Measurements from ENCODE around the gene LCE5A.

LCE5A gene

GRCh38 chr1:152535774-152536173 is 25.2 kb downstream of the LCE5A start:
- H3K36me3 ChIP-seq (ENCODE audit: insufficient read depth, low read length): no peaks in the 10 kb centered on the region
- H3K4me3 ChIP-seq (ENCODE audit: low read depth in 1 of 2, low read length in 2 of 2): no peak overlapping the region
- no peak for ATAC-seq (ENCODE audit: insufficient read depth, low read depth)
- no peaks in the 10 kb centered on the region for H3K9me3 ChIP-seq (ENCODE audit: insufficient read depth, low read length, severe bottlenecking)
- no peak overlapping the region for H3K4me2 ChIP-seq (ENCODE audit: insufficient read depth, low read length)
- no peak for TF ChIP-seq CTCF (IDR thresholded peaks at IDR 0.05; ENCODE audit: borderline replicate concordance, extremely low read depth, low read length, poor library complexity, severe bottlenecking)
- TF ChIP-seq EZH2 (IDR thresholded peaks at IDR 0.05; ENCODE audit: borderline replicate concordance, low read depth, low read length, severe bottlenecking): no peak
- no peaks in the 10 kb centered on the region for H3K27me3 ChIP-seq (ENCODE audit: insufficient read depth, low read length, poor library complexity)
- no peaks in the 10 kb centered on the region for H4K20me1 ChIP-seq (ENCODE audit: insufficient read depth, low read length)
- H3K4me1 ChIP-seq (ENCODE audit: insufficient read depth, low read length): no peaks in the 10 kb centered on the region
- no peak overlapping the region for H3K27ac ChIP-seq (ENCODE audit: low read length)
- no peaks in the 10 kb centered on the region for H3K79me2 ChIP-seq (ENCODE audit: insufficient read depth, low read length)
- H3K9ac ChIP-seq (ENCODE audit: low read depth, low read length): no peak overlapping the region
- no peak overlapping the region for H2AFZ ChIP-seq (ENCODE audit: low read depth, low read length)
- no peak for DNase-seq

GRCh38 chr1:152537496-152537895 is 26.9 kb downstream of the LCE5A start:
- no peak for DNase-seq
- no peaks in the 10 kb centered on the region for H3K4me1 ChIP-seq (ENCODE audit: insufficient read depth, low read length)
- H3K27me3 ChIP-seq (ENCODE audit: insufficient read depth, low read length, poor library complexity): no peaks in the 10 kb centered on the region
- no peaks in the 10 kb centered on the region for H4K20me1 ChIP-seq (ENCODE audit: insufficient read depth, low read length)
- H3K4me3 ChIP-seq (ENCODE audit: low read depth in 1 of 2, low read length in 2 of 2): no peak overlapping the region
- no peak for ATAC-seq (ENCODE audit: insufficient read depth, low read depth)
- no peak for TF ChIP-seq EZH2 (IDR thresholded peaks at IDR 0.05; ENCODE audit: borderline replicate concordance, low read depth, low read length, severe bottlenecking)
- TF ChIP-seq CTCF (IDR thresholded peaks at IDR 0.05; ENCODE audit: borderline replicate concordance, extremely low read depth, low read length, poor library complexity, severe bottlenecking): no peak
- no peak overlapping the region for H3K4me2 ChIP-seq (ENCODE audit: insufficient read depth, low read length)
- no peaks in the 10 kb centered on the region for H3K79me2 ChIP-seq (ENCODE audit: insufficient read depth, low read length)
- H3K36me3 ChIP-seq (ENCODE audit: insufficient read depth, low read length): no peaks in the 10 kb centered on the region
- no peaks in the 10 kb centered on the region for H3K9me3 ChIP-seq (ENCODE audit: insufficient read depth, low read length, severe bottlenecking)
- no peak overlapping the region for H2AFZ ChIP-seq (ENCODE audit: low read depth, low read length)
- H3K9ac ChIP-seq (ENCODE audit: low read depth, low read length): no peak overlapping the region
- H3K27ac ChIP-seq (ENCODE audit: low read length): no peak overlapping the region

GRCh38 chr1:152539901-152540300 is 29.3 kb downstream of the LCE5A start:
- Histone ChIP-seq H2AFZ (ENCODE audit: low read depth, low read length) (no peak overlapping the region), H3K79me2 (ENCODE audit: insufficient read depth, low read length) (no peaks in the 10 kb centered on the region), H3K4me3 (ENCODE audit: low read depth in 1 of 2, low read length in 2 of 2) (no peak overlapping the region), H4K20me1 (ENCODE audit: insufficient read depth, low read length) (no peaks in the 10 kb centered on the region), H3K9me3 (ENCODE audit: insufficient read depth, low read length, severe bottlenecking) (no peaks in the 10 kb centered on the region), H3K27ac (ENCODE audit: low read length) (no peak overlapping the region), H3K4me2 (ENCODE audit: insufficient read depth, low read length) (no peak overlapping the region), H3K4me1 (ENCODE audit: insufficient read depth, low read length) (no peaks in the 10 kb centered on the region), H3K36me3 (ENCODE audit: insufficient read depth, low read length) (no peaks in the 10 kb centered on the region), H3K27me3 (ENCODE audit: insufficient read depth, low read length, poor library complexity) (no peaks in the 10 kb centered on the region), H3K9ac (ENCODE audit: low read depth, low read length) (no peak overlapping the region)
- DNase-seq (no peak), ATAC-seq (ENCODE audit: insufficient read depth, low read depth) (no peak)
- no peak for TF ChIP-seq EZH2 (IDR thresholded peaks at IDR 0.05; ENCODE audit: borderline replicate concordance, low read depth, low read length, severe bottlenecking)
- TF ChIP-seq CTCF (IDR thresholded peaks at IDR 0.05; ENCODE audit: borderline replicate concordance, extremely low read depth, low read length, poor library complexity, severe bottlenecking): no peak

- Histone ChIP-seq H3K9me3 (ENCODE audit: insufficient read depth, low read length, severe bottlenecking) (no peaks in the 10 kb centered on the region), H2AFZ (ENCODE audit: low read depth, low read length) (no peak overlapping the region), H4K20me1 (ENCODE audit: insufficient read depth, low read length) (no peaks in the 10 kb centered on the region), H3K4me1 (ENCODE audit: insufficient read depth, low read length) (no peaks in the 10 kb centered on the region), H3K36me3 (ENCODE audit: insufficient read depth, low read length) (no peaks in the 10 kb centered on the region), H3K4me2 (ENCODE audit: insufficient read depth, low read length) (no peak overlapping the region), H3K9ac (ENCODE audit: low read depth, low read length) (no peak overlapping the region), H3K79me2 (ENCODE audit: insufficient read depth, low read length) (no peaks in the 10 kb centered on the region), H3K27ac (ENCODE audit: low read length) (no peak overlapping the region), H3K27me3 (ENCODE audit: insufficient read depth, low read length, poor library complexity) (no peaks in the 10 kb centered on the region), H3K4me3 (ENCODE audit: low read depth in 1 of 2, low read length in 2 of 2) (no peak overlapping the region)
- TF ChIP-seq EZH2 (IDR thresholded peaks at IDR 0.05; ENCODE audit: borderline replicate concordance, low read depth, low read length, severe bottlenecking): no peak
- no peak for TF ChIP-seq CTCF (IDR thresholded peaks at IDR 0.05; ENCODE audit: borderline replicate concordance, extremely low read depth, low read length, poor library complexity, severe bottlenecking)
- no peak for ATAC-seq (ENCODE audit: insufficient read depth, low read depth)
- no peak for DNase-seq
Measured at GRCh38 chr1:152543820-152544219, 33.2 kb downstream of the LCE5A start.
